Karpas-422 (cell line): ENCODE data around the gene FCN2. TPM values are rescaled to one million over a fixed set of nuclear protein-coding genes. Genes with fewer than 3 reads are reported as not detected.

ENCODE experiments used
- DNase-seq: peaks from one replicate; pipeline ENCODE4 v3.0.0-alpha.2; 2015
- H2AFZ ChIP-seq: fragments of 200-600 bp; sonication (generic); 2 replicates; pipeline ENCODE4 v1.6.1; 2014; ENCODE audit warnings: antibody characterized with exemption, low read length, mixed read lengths
- H3K27ac ChIP-seq: fragments of 200-600 bp; sonication (generic); 2 replicates; pipeline ENCODE4 v1.5.1; 2014; ENCODE audit warnings: mild to moderate bottlenecking, low read length, moderate library complexity
- H3K27me3 ChIP-seq: fragments of 200-600 bp; sonication (generic); 2 replicates; pipeline ENCODE4 v1.6.1; 2014; ENCODE audit warnings: low read length, mixed read lengths
- H3K36me3 ChIP-seq: fragments of 200-600 bp; sonication (generic); 2 replicates; pipeline ENCODE4 v1.6.1; 2014; ENCODE audit warnings: low read length, mixed read lengths; ENCODE audit not compliant: insufficient read depth
- H3K4me1 ChIP-seq: fragments of 200-600 bp; sonication (generic); 2 replicates; pipeline ENCODE4 v1.6.1; 2014; ENCODE audit warnings: mild to moderate bottlenecking, low read length, mixed read lengths
- H3K4me2 ChIP-seq: fragments of 200-600 bp; sonication (generic); 2 replicates; pipeline ENCODE4 v1.6.1; 2014; ENCODE audit warnings: low read length, low read depth, mild to moderate bottlenecking; ENCODE audit not compliant: poor library complexity, severe bottlenecking
- H3K4me3 ChIP-seq: fragments of 200-600 bp; sonication (generic); 2 replicates; pipeline ENCODE4 v1.5.1; 2014; ENCODE audit warnings: mild to moderate bottlenecking, antibody characterized with exemption, low read length, mixed read lengths
- H3K79me2 ChIP-seq: fragments of 200-600 bp; sonication (generic); 2 replicates; pipeline ENCODE4 v1.6.1; 2014; ENCODE audit warnings: mild to moderate bottlenecking, low read length, mixed read lengths
- H3K9ac ChIP-seq: fragments of 200-600 bp; sonication (generic); 2 replicates; pipeline ENCODE4 v1.6.0; 2014; ENCODE audit warnings: low read length
- H3K9me2 ChIP-seq: fragments of 200-600 bp; sonication (generic), shearing (Covaris generic); replicated peaks from 2 replicates; pipeline ENCODE4 v1.6.0; 2014; ENCODE audit warnings: mild to moderate bottlenecking, low read length, moderate library complexity; ENCODE audit not compliant: insufficient read depth
- H3K9me3 ChIP-seq: fragments of 300-700, 200-600 bp; sonication (generic); 2 replicates; pipeline ENCODE4 v1.6.1; 2014; ENCODE audit warnings: low read length, mixed read lengths
- H4K20me1 ChIP-seq: fragments of 200-600 bp; sonication (generic); 2 replicates; pipeline ENCODE4 v1.6.1; 2014; ENCODE audit warnings: mild to moderate bottlenecking, antibody characterized with exemption, low read length, low read depth; ENCODE audit not compliant: insufficient read depth
- small RNA-seq: library from RNA; depleted of rRNA; stranded (forward); fragments of <200 nt; gene quantifications from one replicate; pipeline ENCODE3, GENCODE V24; 2014
- total RNA-seq: library from RNA; depleted of rRNA; stranded (reverse); fragments of >200 nt; shearing (Covaris generic); gene quantifications from 2 replicates; pipeline ENCODE4 v1.2.3, GENCODE V29; 2014; ENCODE audit warnings: low replicate concordance; rRNA removed

Gene FCN2
- total RNA-seq, 1 experiment from 2014 or later: not detected

GRCh38 chr9:134936346-134937163 is 55.9 kb downstream of the FCN2 start:
- no peaks in the 10 kb centered on the region for H4K20me1 ChIP-seq
- peak overlapping the region; percentile 34 for H3K4me2 ChIP-seq
- no peak overlapping the region for H3K9ac ChIP-seq
- no peaks in the 10 kb centered on the region for H3K36me3 ChIP-seq
- no peak overlapping the region for H2AFZ ChIP-seq
- peak; percentile 65 for DNase-seq
- H3K27me3 ChIP-seq: no peaks in the 10 kb centered on the region
- no peaks in the 10 kb centered on the region for H3K79me2 ChIP-seq
- H3K4me3 ChIP-seq: 0 out of 2 replicates have a peak overlapping the region, but pooled peaks have one; percentile 17
- H3K9me2 ChIP-seq: no peaks in the 10 kb centered on the region
- H3K9me3 ChIP-seq: no peaks in the 10 kb centered on the region
- peaks cover 33% of the 10 kb centered on the region for H3K4me1 ChIP-seq
- no peak overlapping the region; the same call in 1 of the 2 replicates for H3K27ac ChIP-seq

Small RNA genes lying within 50 kb of the gene (small RNA-seq; reads per million reads assigned to genes)
- gene AL603650.1: not detected
- gene MIR3689A: not detected
- not detected for gene MIR3689B
- gene MIR3689C: not detected
- not detected for gene MIR3689D1
- not detected for gene MIR3689D2
- gene MIR3689E: not detected
- gene MIR3689F: not detected

Other genes with a start within 250 kb of the FCN2 start
- gene COL5A1, start 239.0 kb upstream of the FCN2 start, total RNA-seq: under 0.01 TPM in 1 of 2 replicates, not detected in the other
- gene FCN1, start 37.1 kb downstream of the FCN2 start, total RNA-seq: not detected in 2 replicates
- not detected in 2 replicates for gene OLFM1, start 206.9 kb downstream of the FCN2 start, total RNA-seq